Gastroesophageal sphincter (tissue), 4 donors: ENCODE measurements around the gene FAM193B. TPM values are rescaled to one million over a fixed set of nuclear protein-coding genes. Genes with fewer than 3 reads are reported as not detected.

Source experiments
- ATAC-seq: fragments of 150-250 bp; one replicate; pipeline ENCODE4 v1.9.1; 2016; ENCODE audit warnings: mild to moderate bottlenecking, moderate library complexity
- H3K27ac ChIP-seq, 4 donors: fragments of 200-600 bp; sonication (generic) in 3 of 4; 1 replicate in 3 of 4; 2 replicates in 1 of 4; pipeline ENCODE4 v1.5.1; 2016 to 2019
- H3K27me3 ChIP-seq: fragments of 200-600 bp; sonication (generic); one replicate; pipeline ENCODE4 v1.5.1; 2019
- H3K36me3 ChIP-seq, 2 donors: fragments of 200-600 bp; sonication (generic); one replicate each; pipeline ENCODE4 v1.5.1; 2019; ENCODE audit warnings: control low read depth in 1 of 2
- H3K4me1 ChIP-seq, 3 donors: fragments of 200-600 bp; sonication (generic); 1 replicate in 2 of 3; 2 replicates in 1 of 3; pipeline ENCODE4 v1.5.1; 2016 to 2019; ENCODE audit warnings: control low read depth in 2 of 3
- H3K4me3 ChIP-seq, 2 donors: fragments of 200-600 bp; sonication (generic); one replicate each; pipeline ENCODE4 v1.5.1; 2019; ENCODE audit warnings: mild to moderate bottlenecking in 1 of 2, moderate library complexity in 1 of 2
- H3K9me3 ChIP-seq, 3 donors: fragments of 200-600 bp; sonication (generic); one replicate each; pipeline ENCODE4 v1.5.1; 2017 to 2019; ENCODE audit warnings: control low read depth in 2 of 3
- CTCF ChIP-seq, 4 experiments: fragments of 200-600 bp in 2 of 4; fragments of 450-650 bp in 2 of 4; sonication (generic) in 1 of 4; IDR thresholded peaks; one replicate each; pipeline ENCODE4 v1.5.1; 2017 to 2019; ENCODE audit warnings: antibody characterized with exemption in 4 of 4, mild to moderate bottlenecking in 2 of 4, moderate library complexity in 2 of 4
- EP300 ChIP-seq: sonication (generic); formaldehyde crosslinking; IDR thresholded peaks from one replicate; pipeline ENCODE4 v1.6.1; 2017; ENCODE audit warnings: antibody characterized with exemption, mild to moderate bottlenecking
- POLR2A ChIP-seq, 2 donors: fragments of 450-650 bp; IDR thresholded peaks; one replicate each; pipeline ENCODE4 v1.6.1; 2017; ENCODE audit warnings: antibody characterized with exemption in 2 of 2, mild to moderate bottlenecking in 2 of 2, moderate library complexity in 1 of 2
- POLR2AphosphoS5 ChIP-seq: sonication (generic); formaldehyde crosslinking; IDR thresholded peaks from one replicate; pipeline ENCODE4 v1.6.1; 2017; ENCODE audit warnings: antibody characterized with exemption
- WGBS, 2 donors: methylation state at CpG; one replicate each; pipeline ENCODE4 v1.1.5; 2018; ENCODE audit warnings: low coverage in 1 of 2; 5-methylcytosine and 5-hydroxymethylcytosine counted together
- total RNA-seq, 4 donors: library from RNA; depleted of rRNA; stranded (reverse); fragments of >200 nt; gene quantifications; one replicate each; pipeline ENCODE4 v1.1.0, GENCODE V29; 2016

Gene FAM193B
- total RNA-seq, 4 donors from 2014 or later = 29.7 to 90.3 (median 44.5) TPM

GRCh38 chr5:177520916-177521513 lies 33.3 kb downstream of the FAM193B start:
- WGBS, 2 donors = 80% methylated on average over 1 of the region's 2 CpGs; no CpG with 5 or more reads in 1 of the 2 donors
- TF ChIP-seq CTCF (IDR thresholded peaks at IDR 0.05) (no peak), POLR2A (IDR thresholded peaks at IDR 0.05) (no peak), POLR2AphosphoS5 (no peak), EP300 (no peak)
- Histone ChIP-seq H3K36me3 (peaks cover 0 to 70% of the 10 kb centered on the region in 2 donors), H3K9me3 (no peaks in the 10 kb centered on the region), H3K27me3 (no peaks in the 10 kb centered on the region), H3K4me3 (no peak overlapping the region), H3K27ac (no peak overlapping the region), H3K4me1 (peaks cover 0 to 22% (median 6%) of the 10 kb centered on the region in 3 donors)
- no peak for ATAC-seq

GRCh38 chr5:177520271-177520670 lies 34.1 kb downstream of the FAM193B start:
- Histone ChIP-seq H3K27ac (no peak overlapping the region), H3K9me3 (no peaks in the 10 kb centered on the region), H3K27me3 (no peaks in the 10 kb centered on the region), H3K4me3 (no peak overlapping the region), H3K36me3 (peaks cover 0 to 69% of the 10 kb centered on the region in 2 donors), H3K4me1 (peaks cover 0 to 30% (median 13%) of the 10 kb centered on the region in 3 donors)
- TF ChIP-seq CTCF (IDR thresholded peaks at IDR 0.05) = no peak
- TF ChIP-seq POLR2A (IDR thresholded peaks at IDR 0.05) = no peak
- no peak for TF ChIP-seq EP300
- TF ChIP-seq POLR2AphosphoS5 = no peak
- ATAC-seq = no peak
- whole genome bisulfite sequencing, 2 donors = 68 to 83% methylated on average over 2 of the region's 3 CpGs

GRCh38 chr5:177519463-177520235 lies 34.7 kb downstream of the FAM193B start:
- TF ChIP-seq POLR2AphosphoS5 (no peak), EP300 (no peak), POLR2A (IDR thresholded peaks at IDR 0.05) (no peak), CTCF (IDR thresholded peaks at IDR 0.05) (no peak)
- no peaks in the 10 kb centered on the region for H3K9me3 ChIP-seq
- H3K36me3 ChIP-seq = peaks cover 0 to 69% of the 10 kb centered on the region in 2 donors
- peaks cover 0 to 36% (median 13%) of the 10 kb centered on the region in 3 donors for H3K4me1 ChIP-seq
- H3K27ac ChIP-seq = peak overlapping the region in 1 of 4 donors; percentile 2
- no peaks in the 10 kb centered on the region for H3K27me3 ChIP-seq
- H3K4me3 ChIP-seq = no peak overlapping the region
- 80% methylated on average over 11 of the region's 13 CpGs; no CpG with 5 or more reads in 1 of the 2 donors for WGBS, 2 donors
- ATAC-seq = no peak

GRCh38 chr5:177516601-177517568 lies 37.5 kb downstream of the FAM193B start, which contains the start of gene DDX41:
TSS of gene DDX41 (minus strand) at chr5:177516961. CDS start at chr5:177516945, 16 bp downstream.
- no peaks in the 10 kb centered on the region for H3K27me3 ChIP-seq
- TF ChIP-seq CTCF (IDR thresholded peaks at IDR 0.05) = peak in 3 of 4 experiments; percentile 20 to 40 (median 25)
- TF ChIP-seq POLR2A (IDR thresholded peaks at IDR 0.05) = peak in 1 of 2 donors; percentile 6
- peak; percentile 97 for TF ChIP-seq POLR2AphosphoS5
- no peak for TF ChIP-seq EP300
- 0 to 4% methylated on average over 1 to 4 of the region's 96 CpGs for WGBS, 2 donors
- H3K4me3 ChIP-seq = peak within 1 kb of the TSS; percentile 48 to 91
- peak; percentile 96 for ATAC-seq
- H3K4me1 ChIP-seq = peaks cover 0 to 43% (median 13%) of the 10 kb centered on the region in 3 donors
- H3K36me3 ChIP-seq = peaks cover 0 to 69% of the 10 kb centered on the region in 2 donors
- peak within 1 kb of the TSS; percentile 69 to 90 (median 86) for H3K27ac ChIP-seq
- no peaks in the 10 kb centered on the region for H3K9me3 ChIP-seq
